HepG2 (cell line): ENCODE data around the gene PPP2R5B. TPM values are rescaled to one million over a fixed set of nuclear protein-coding genes. Genes with fewer than 3 reads are reported as not detected.

Experiments used
- GABPA ChIP-seq, 2 experiments: IDR thresholded peaks; 2 replicates each; pipeline ENCODE4 v1.6.1; 2011 to 2016; ENCODE audit warnings: low read depth in 2 of 2, low read length in 1 of 2, missing biosample characterization in 1 of 2, missing genetic modification characterization in 1 of 2
- GATAD2A ChIP-seq: IDR thresholded peaks from 2 replicates; pipeline ENCODE4 v1.6.1; 2016
- HNRNPLL ChIP-seq: fragments of 200-400 bp; formaldehyde crosslinking; IDR thresholded peaks from 2 replicates; pipeline ENCODE4 v1.6.1; 2017; ENCODE audit warnings: mild to moderate bottlenecking, low read depth, low read length; ENCODE audit not compliant: poor library complexity, severe bottlenecking
- JDP2 ChIP-seq: sonication (generic); formaldehyde crosslinking; IDR thresholded peaks from 2 replicates; pipeline ENCODE4 v1.8.1; 2022; ENCODE audit warnings: missing genetic modification reagents, borderline replicate concordance
- KLF9 ChIP-seq: IDR thresholded peaks from 2 replicates; pipeline ENCODE4 v1.6.1; 2016; ENCODE audit warnings: low read depth
- NFKBIZ ChIP-seq: IDR thresholded peaks from 2 replicates; pipeline ENCODE4 v1.6.1; 2018; ENCODE audit warnings: missing genetic modification reagents, missing compliant biosample characterization
- NR2F1 ChIP-seq, 2 experiments: fragments of 450-650 bp in 1 of 2; formaldehyde crosslinking in 1 of 2; IDR thresholded peaks; 2 replicates each; pipeline versions ENCODE4 v1.5.0 to v1.6.1; 2016 to 2020; ENCODE audit warnings: mild to moderate bottlenecking in 1 of 2, missing compliant biosample characterization in 1 of 2, missing genetic modification reagents in 1 of 2, moderate library complexity in 1 of 2
- NR2F2 ChIP-seq: IDR thresholded peaks from 2 replicates; pipeline ENCODE4 v1.6.1; 2012; ENCODE audit warnings: low read depth, inconsistent platforms, borderline replicate concordance
- ONECUT2 ChIP-seq: sonication (generic); formaldehyde crosslinking; IDR thresholded peaks from 2 replicates; pipeline ENCODE4 v1.4.0; 2020; ENCODE audit warnings: missing genetic modification reagents
- PAF1 ChIP-seq: IDR thresholded peaks from 2 replicates; pipeline ENCODE4 v1.6.1; 2016; ENCODE audit warnings: missing genetic modification reagents, missing compliant biosample characterization
- PHB2 ChIP-seq: fragments of 450-650 bp; IDR thresholded peaks from 2 replicates; pipeline ENCODE4 v1.6.1; 2018; ENCODE audit not compliant: partially characterized antibody
- SALL1 ChIP-seq: sonication (generic); formaldehyde crosslinking; IDR thresholded peaks from 2 replicates; pipeline ENCODE4 v1.8.0; 2022; ENCODE audit warnings: mild to moderate bottlenecking, missing genetic modification reagents
- ZBTB37 ChIP-seq: sonication (generic); formaldehyde crosslinking; IDR thresholded peaks from 2 replicates; pipeline ENCODE4 v1.4.0; 2020; ENCODE audit warnings: mild to moderate bottlenecking, missing genetic modification reagents
- ZFP91 ChIP-seq: sonication (generic); formaldehyde crosslinking; IDR thresholded peaks from 2 replicates; pipeline ENCODE4 v1.9.0; 2022; ENCODE audit warnings: missing genetic modification reagents, mild to moderate bottlenecking, borderline replicate concordance
- ZNF205 ChIP-seq: IDR thresholded peaks from 2 replicates; pipeline ENCODE4 v1.6.1; 2018; ENCODE audit warnings: missing biosample characterization, missing genetic modification reagents
- ZNF546 ChIP-seq: sonication (generic); formaldehyde crosslinking; conservative IDR thresholded peaks from 2 replicates; pipeline ENCODE4 v1.8.1; 2023; ENCODE audit warnings: mild to moderate bottlenecking, missing genetic modification reagents
- ZNF619 ChIP-seq: sonication (generic); formaldehyde crosslinking; IDR thresholded peaks from 2 replicates; pipeline ENCODE4 v1.4.0; 2020; ENCODE audit warnings: mild to moderate bottlenecking, missing genetic modification reagents
- ZSCAN25 ChIP-seq: sonication (generic); formaldehyde crosslinking; IDR thresholded peaks from 2 replicates; pipeline ENCODE4 v1.8.0; 2022; ENCODE audit warnings: mild to moderate bottlenecking, missing genetic modification reagents
- polyA plus RNA-seq, 8 experiments: library from polyadenylated mRNA; depleted of rRNA in 3 of 8; stranded (reverse) in 7 of 8; unstranded in 1 of 8; fragments of >200 nt; fragmentation: Illumina TruSeq in 4 of 8; extraction: Trizol in 4 of 8; gene quantifications; 2 replicates each; pipeline versions ENCODE4 v1.2.1 to v1.2.3, GENCODE V29; 2011 to 2016; ENCODE audit warnings: low read depth in 4 of 8, missing spikeins in 1 of 8, mixed read lengths in 1 of 8; ENCODE audit not compliant: insufficient read depth in 1 of 8
- total RNA-seq, 5 experiments: library from RNA; depleted of rRNA; stranded (reverse); fragments of >200 nt; fragmentation: Illumina TruSeq; extraction: Trizol; gene quantifications; 2 replicates each; pipeline ENCODE4 v1.2.3, GENCODE V29; 2016; ENCODE audit warnings: low read depth in 1 of 5
- TF ChIP-seq, protein P1 (sequence below): sonication (generic); formaldehyde crosslinking; IDR thresholded peaks from 2 replicates; pipeline ENCODE4 v1.8.1; 2023; ENCODE audit warnings: mild to moderate bottlenecking, missing genetic modification reagents
- TF ChIP-seq, protein P2 (sequence below): sonication (generic); formaldehyde crosslinking; IDR thresholded peaks from 2 replicates; pipeline ENCODE4 v1.4.0; 2020; ENCODE audit warnings: missing genetic modification reagents
- TF ChIP-seq, protein P3 (sequence below): sonication (generic); formaldehyde crosslinking; IDR thresholded peaks from 2 replicates; pipeline ENCODE4 v1.8.0; 2022; ENCODE audit warnings: missing genetic modification reagents, mild to moderate bottlenecking, borderline replicate concordance

The PPP2R5B gene
- total and polyA plus RNA-seq, 2 of the 13 experiments (the other 11 are each of a cell fraction or from before 2014, with no cell fraction given), result 2.3 to 8.3 TPM

DNA sequence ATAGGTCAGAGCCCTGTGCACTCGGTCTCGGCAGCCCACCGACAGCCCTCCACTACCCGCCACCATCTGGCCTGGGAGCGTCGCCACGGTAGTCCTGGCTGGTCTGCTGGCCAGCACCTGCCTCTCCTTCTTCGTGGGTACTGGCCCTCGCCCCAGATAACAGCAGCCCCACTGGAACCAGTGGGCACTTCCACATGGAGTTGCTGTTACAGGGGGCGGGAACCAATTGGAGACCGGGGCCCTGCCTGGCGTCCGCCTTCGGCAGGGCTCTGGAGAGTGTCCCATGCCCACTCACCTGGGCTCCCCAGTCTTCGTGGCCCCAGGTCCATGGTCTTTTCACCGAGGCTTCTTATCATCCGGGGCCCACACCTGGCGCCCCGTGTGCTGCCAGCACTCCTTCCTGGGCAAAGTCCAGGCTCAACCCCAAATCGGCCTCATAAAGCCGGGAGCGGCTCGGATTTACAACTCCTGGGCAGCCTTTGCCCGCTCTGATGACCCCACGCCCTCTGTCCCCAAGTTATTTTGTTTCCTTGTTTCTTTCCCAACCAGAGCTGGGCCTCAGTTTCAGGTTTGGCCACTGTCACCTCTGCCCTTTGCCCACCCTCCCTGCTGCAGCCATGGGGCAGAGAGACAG is 33.2 kb upstream of the PPP2R5B start (continued):
- TF ChIP-seq, protein P1, sequence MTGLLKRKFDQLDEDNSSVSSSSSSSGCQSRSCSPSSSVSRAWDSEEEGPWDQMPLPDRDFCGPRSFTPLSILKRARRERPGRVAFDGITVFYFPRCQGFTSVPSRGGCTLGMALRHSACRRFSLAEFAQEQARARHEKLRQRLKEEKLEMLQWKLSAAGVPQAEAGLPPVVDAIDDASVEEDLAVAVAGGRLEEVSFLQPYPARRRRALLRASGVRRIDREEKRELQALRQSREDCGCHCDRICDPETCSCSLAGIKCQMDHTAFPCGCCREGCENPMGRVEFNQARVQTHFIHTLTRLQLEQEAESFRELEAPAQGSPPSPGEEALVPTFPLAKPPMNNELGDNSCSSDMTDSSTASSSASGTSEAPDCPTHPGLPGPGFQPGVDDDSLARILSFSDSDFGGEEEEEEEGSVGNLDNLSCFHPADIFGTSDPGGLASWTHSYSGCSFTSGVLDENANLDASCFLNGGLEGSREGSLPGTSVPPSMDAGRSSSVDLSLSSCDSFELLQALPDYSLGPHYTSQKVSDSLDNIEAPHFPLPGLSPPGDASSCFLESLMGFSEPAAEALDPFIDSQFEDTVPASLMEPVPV (CRISPR knock-in tag), result no peak
- TF ChIP-seq ONECUT2 (CRISPR knock-in tag) (no peak), PHB2 (no peak), ZSCAN25 (CRISPR knock-in tag) (no peak), GABPA (IDR thresholded peaks at IDR 0.05; ENCODE audit: low read depth, low read length) (no peak), GABPA (CRISPR knock-in tag; IDR thresholded peaks at IDR 0.05; ENCODE audit: low read depth) (no peak), NFKBIZ (CRISPR knock-in tag) (no peak), ZFP91 (no peak), GATAD2A (0 out of 2 replicates have a peak, but pooled peaks have one; percentile 16), SALL1 (CRISPR knock-in tag) (peak; percentile 13), ZBTB37 (0 out of 2 replicates have a peak, but pooled peaks have one; percentile 46), ZNF546 (CRISPR knock-in tag) (no peak), NR2F1 (CRISPR knock-in tag; IDR thresholded peaks at IDR 0.05) (0 out of 4 replicates have a peak, but pooled peaks of 1 of the 2 experiments have one; percentile 17), PAF1 (no peak), JDP2 (no peak), ZNF205 (CRISPR knock-in tag) (no peak), NR2F2 (peak; percentile 52; the same call in 1 of the 2 replicates), KLF9 (no peak), HNRNPLL (no peak), ZNF619 (CRISPR knock-in tag) (no peak)
- TF ChIP-seq, protein P2, sequence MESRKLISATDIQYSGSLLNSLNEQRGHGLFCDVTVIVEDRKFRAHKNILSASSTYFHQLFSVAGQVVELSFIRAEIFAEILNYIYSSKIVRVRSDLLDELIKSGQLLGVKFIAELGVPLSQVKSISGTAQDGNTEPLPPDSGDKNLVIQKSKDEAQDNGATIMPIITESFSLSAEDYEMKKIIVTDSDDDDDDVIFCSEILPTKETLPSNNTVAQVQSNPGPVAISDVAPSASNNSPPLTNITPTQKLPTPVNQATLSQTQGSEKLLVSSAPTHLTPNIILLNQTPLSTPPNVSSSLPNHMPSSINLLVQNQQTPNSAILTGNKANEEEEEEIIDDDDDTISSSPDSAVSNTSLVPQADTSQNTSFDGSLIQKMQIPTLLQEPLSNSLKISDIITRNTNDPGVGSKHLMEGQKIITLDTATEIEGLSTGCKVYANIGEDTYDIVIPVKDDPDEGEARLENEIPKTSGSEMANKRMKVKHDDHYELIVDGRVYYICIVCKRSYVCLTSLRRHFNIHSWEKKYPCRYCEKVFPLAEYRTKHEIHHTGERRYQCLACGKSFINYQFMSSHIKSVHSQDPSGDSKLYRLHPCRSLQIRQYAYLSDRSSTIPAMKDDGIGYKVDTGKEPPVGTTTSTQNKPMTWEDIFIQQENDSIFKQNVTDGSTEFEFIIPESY (CRISPR knock-in tag), result no peak
- TF ChIP-seq, protein P3, sequence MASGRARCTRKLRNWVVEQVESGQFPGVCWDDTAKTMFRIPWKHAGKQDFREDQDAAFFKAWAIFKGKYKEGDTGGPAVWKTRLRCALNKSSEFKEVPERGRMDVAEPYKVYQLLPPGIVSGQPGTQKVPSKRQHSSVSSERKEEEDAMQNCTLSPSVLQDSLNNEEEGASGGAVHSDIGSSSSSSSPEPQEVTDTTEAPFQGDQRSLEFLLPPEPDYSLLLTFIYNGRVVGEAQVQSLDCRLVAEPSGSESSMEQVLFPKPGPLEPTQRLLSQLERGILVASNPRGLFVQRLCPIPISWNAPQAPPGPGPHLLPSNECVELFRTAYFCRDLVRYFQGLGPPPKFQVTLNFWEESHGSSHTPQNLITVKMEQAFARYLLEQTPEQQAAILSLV (CRISPR knock-in tag), result peak; percentile 53; the same call in 1 of the 2 replicates
